HG03457 (cell line): Measurements from ENCODE around the gene ACTN3.
A peak's percentile ranks its signal among the peaks of the same experiment; 100 is the strongest.
"Not testable (repeated sequence)": the region's sequence is repeated elsewhere in the genome, so short reads cannot be mapped to it uniquely, and the experiment has no call there.

Source experiments
- ATAC-seq: cut with Tn5 transposase; IDR thresholded peaks from one replicate; pipeline ENCODE4 v1.9.1; 2021; ENCODE audit warnings: moderate number of reproducible peaks; ENCODE audit not compliant: unreplicated experiment

The ACTN3 gene

GRCh38 chr11:66543263-66544107 is 3.2 kb upstream of the ACTN3 start:
- ATAC-seq, result no peak

GRCh38 chr11:66544952-66545351 is 1.8 kb upstream of the ACTN3 start:
- not testable (repeated sequence) for ATAC-seq

- ATAC-seq, result peak; percentile 64
Observed at GRCh38 chr11:66545701-66546367, 869 bp upstream of the ACTN3 start, which contains the start of gene ZDHHC24. ZDHHC24 (minus strand) TSS chr11:66546048; CDS start chr11:66546003, 45 bp downstream.

- ATAC-seq, result no peak
Observed at GRCh38 chr11:66546966-66547661, 411 bp downstream of the ACTN3 start.

- no peak for ATAC-seq
Observed at GRCh38 chr11:66547662-66548009, 933 bp downstream of the ACTN3 start.

- no peak for ATAC-seq
Observed at GRCh38 chr11:66548041-66548440, 1.3 kb downstream of the ACTN3 start.

GRCh38 chr11:66548774-66549630 is 2.3 kb downstream of the ACTN3 start:
- no peak for ATAC-seq

GRCh38 chr11:66549696-66550095 is 3.0 kb downstream of the ACTN3 start:
- no peak for ATAC-seq

GRCh38 chr11:66550887-66551286 is 4.2 kb downstream of the ACTN3 start:
- no peak for ATAC-seq

- no peak for ATAC-seq
Observed at GRCh38 chr11:66554602-66555001, 7.9 kb downstream of the ACTN3 start.

- ATAC-seq, result no peak
Observed at GRCh38 chr11:66555416-66555815, 8.7 kb downstream of the ACTN3 start.

- ATAC-seq, result no peak
Observed at GRCh38 chr11:66556086-66556485, 9.4 kb downstream of the ACTN3 start.

GRCh38 chr11:66557733-66558326 is 11.1 kb downstream of the ACTN3 start:
- no peak for ATAC-seq

GRCh38 chr11:66559142-66559865 is 12.6 kb downstream of the ACTN3 start:
- no peak for ATAC-seq

- no peak for ATAC-seq
Observed at GRCh38 chr11:66559866-66560676, 13.4 kb downstream of the ACTN3 start.

- ATAC-seq, result no peak
Observed at GRCh38 chr11:66561178-66561974, 14.7 kb downstream of the ACTN3 start.

GRCh38 chr11:66561975-66562248 is 15.2 kb downstream of the ACTN3 start:
- no peak for ATAC-seq

GRCh38 chr11:66562275-66562674 is 15.6 kb downstream of the ACTN3 start:
- ATAC-seq, result no peak
